SU-DHL-6 (cell line): ENCODE results near the gene RNASE13.

Source experiments
- EZH2phosphoT487 ChIP-seq: fragments of 200-600 bp; sonication (generic), shearing (Covaris generic); conservative IDR thresholded peaks from 2 replicates; pipeline ENCODE4 v1.6.1; 2018; ENCODE audit warnings: mild to moderate bottlenecking, antibody characterized with exemption, low read length, moderate library complexity, mixed read lengths
- TF ChIP-seq, protein P1 (sequence below): fragments of 200-600 bp; sonication (generic); IDR thresholded peaks from one replicate; pipeline ENCODE4 v1.5.1; 2017; ENCODE audit warnings: antibody characterized with exemption, mild to moderate bottlenecking, low read length, moderate library complexity; ENCODE audit not compliant: insufficient read depth, poor library complexity, severe bottlenecking

- TF ChIP-seq, protein P1, sequence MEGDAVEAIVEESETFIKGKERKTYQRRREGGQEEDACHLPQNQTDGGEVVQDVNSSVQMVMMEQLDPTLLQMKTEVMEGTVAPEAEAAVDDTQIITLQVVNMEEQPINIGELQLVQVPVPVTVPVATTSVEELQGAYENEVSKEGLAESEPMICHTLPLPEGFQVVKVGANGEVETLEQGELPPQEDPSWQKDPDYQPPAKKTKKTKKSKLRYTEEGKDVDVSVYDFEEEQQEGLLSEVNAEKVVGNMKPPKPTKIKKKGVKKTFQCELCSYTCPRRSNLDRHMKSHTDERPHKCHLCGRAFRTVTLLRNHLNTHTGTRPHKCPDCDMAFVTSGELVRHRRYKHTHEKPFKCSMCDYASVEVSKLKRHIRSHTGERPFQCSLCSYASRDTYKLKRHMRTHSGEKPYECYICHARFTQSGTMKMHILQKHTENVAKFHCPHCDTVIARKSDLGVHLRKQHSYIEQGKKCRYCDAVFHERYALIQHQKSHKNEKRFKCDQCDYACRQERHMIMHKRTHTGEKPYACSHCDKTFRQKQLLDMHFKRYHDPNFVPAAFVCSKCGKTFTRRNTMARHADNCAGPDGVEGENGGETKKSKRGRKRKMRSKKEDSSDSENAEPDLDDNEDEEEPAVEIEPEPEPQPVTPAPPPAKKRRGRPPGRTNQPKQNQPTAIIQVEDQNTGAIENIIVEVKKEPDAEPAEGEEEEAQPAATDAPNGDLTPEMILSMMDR = no peak
- no peak for TF ChIP-seq EZH2phosphoT487
Observed at GRCh38 chr14:21053184-21054122, 18.8 kb upstream of the RNASE13 start.
